HG03045 (cell line): Measurements from ENCODE around the gene JAK3.
"Not testable (repeated sequence)": the region's sequence is repeated elsewhere in the genome, so short reads cannot be mapped to it uniquely, and the experiment has no call there.

ENCODE experiments used
- ATAC-seq: cut with Tn5 transposase; IDR thresholded peaks from one replicate; pipeline ENCODE4 v1.9.1; 2021; ENCODE audit warnings: mild to moderate bottlenecking, moderate library complexity; ENCODE audit not compliant: unreplicated experiment

Gene JAK3

GRCh38 chr19:17807731-17808316 lies 40.0 kb downstream of the JAK3 start:
- ATAC-seq, result no peak

GRCh38 chr19:17806945-17807344 lies 40.8 kb downstream of the JAK3 start:
- no peak for ATAC-seq

DNA sequence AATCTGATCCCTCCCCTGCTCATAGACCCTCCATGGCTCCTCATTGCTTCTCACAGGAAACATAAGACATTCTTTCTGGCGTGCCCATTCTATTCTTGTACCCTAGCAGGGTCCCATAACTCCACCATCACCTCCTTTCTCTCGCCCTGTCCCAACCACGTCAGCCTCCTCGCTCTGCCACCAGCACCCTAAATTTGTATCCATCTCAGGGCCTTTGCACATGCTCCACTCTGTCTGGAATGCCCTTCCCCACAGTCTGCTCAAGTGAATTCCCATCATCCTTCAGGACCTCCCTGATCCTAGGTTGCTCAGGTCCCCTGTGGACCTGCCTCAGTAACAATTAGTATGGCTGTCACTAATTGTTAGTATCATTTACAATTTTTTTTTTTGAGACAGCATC lies 42.4 kb downstream of the JAK3 start:
- no peak for ATAC-seq

- no peak for ATAC-seq
These were observed 44.4 kb downstream of the JAK3 start for GRCh38 chr19:17803264-17803896.

DNA sequence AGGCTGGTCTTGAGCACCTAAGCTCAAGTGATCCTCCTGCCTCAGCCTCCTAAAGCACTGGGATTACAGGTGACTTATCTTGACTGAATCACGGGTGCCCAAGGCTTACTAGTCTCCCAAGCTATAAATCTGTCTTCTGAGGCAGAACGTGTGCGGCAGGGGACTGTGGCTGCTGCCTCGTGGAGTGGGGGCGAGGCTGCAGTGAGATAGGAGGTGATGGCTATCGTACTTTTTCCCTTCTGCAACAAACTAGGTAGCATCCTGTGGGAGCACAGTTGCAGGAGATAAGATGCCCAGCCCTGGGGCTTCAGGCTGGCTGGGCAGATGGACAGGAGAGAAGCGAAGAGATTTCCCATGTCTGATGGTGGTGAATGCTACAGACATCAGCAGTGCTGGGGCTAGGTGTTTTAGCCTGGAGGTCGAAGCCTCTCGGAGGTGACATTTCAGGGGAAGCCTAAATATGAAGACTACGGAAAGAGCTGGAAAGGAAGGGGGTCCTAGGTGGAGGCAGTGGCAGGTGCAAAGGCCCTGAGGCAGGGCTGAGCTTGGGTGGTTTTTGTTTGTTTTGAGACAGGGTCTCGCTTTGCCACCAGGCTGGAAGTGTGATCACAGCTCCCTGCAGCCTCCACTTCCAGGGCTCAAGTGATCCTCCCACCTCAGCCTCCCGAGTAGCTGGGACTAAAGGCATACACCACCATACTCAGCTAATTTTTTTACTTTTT lies 45.5 kb downstream of the JAK3 start:
- no peak for ATAC-seq

DNA sequence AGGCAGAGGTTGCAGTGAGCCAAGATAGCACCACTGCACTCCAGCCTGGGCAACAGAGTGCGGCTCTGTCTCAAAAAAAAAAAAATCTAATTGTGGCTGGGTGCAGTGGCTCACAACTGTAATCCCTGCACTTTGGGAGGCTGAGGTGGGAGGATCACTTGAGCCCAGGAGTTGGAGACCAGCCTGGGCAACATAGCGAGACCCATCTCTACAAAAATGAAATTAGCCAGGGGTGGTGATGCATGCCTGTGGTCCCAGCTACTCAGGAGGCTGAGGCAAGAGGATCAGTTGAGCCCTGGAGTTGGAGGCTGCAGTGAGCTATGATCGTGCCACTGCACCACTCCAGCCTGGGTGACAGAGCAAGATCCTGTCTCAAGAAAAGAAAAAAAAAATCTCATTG lies 49.2 kb downstream of the JAK3 start:
- not testable (repeated sequence) for ATAC-seq

DNA sequence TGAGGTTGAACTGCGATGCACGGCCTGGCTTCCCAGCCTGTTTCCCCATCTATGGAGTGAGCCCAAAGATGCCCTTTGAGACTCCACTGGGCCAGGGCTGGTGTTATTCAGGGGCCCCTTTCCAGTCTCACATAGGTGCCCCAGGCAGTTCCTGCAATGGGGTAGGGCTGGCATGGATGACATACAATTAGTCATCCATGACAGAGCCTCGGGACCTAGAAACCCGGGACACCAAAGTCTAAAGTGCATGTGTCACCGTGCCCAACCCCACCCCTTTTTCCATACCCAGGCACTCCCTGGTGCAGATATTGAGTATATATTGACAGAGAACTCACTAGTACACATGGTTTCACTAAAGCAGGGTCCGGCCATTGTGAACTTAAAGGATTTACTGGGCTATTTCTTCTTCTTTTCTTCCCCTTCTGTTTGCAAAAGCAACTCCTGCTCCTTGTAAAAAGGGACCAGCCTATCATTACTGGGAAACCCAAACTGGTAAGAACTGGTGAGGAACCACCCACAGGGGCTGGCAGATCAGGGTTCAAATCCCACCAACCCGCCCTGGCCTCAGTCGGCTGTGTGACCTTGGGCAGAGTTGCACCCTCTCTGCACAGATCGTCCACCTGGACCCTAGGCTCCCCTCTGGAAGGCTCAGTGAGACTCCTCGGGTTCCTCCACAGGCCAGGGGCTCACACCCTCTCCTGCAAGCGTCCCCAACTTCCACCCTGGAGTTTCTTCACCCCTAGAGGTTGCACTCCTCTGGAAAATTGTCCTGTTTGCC lies 50.2 kb downstream of the JAK3 start:
- no peak for ATAC-seq

DNA sequence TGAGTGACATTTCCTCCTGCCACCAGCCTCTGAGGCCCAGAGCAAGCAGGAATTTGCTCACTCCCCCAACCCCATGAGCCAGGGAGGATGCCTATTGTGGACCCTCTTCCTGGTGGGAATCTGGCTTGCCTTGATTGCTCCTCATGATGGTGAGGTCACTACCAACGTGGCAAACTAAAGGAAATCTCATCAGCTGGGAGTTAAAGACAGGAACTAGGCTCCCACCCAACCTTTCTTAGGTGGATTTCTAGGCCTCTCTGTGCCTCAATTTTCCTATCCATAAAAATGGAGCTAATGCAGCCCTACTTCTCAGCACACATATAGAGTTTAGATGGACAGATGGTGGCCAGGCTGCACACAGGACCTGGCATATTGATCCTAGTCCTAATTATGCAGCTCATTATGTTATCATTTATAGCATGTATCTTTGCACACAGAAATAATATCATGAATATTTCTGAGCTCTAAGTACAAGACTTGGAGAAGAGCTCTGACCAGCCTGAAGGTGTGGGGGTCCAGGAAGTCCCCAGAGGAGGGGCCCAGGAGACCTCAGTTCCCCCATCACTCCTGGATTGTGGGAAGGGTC lies 50.9 kb downstream of the JAK3 start:
- ATAC-seq, result no peak

DNA sequence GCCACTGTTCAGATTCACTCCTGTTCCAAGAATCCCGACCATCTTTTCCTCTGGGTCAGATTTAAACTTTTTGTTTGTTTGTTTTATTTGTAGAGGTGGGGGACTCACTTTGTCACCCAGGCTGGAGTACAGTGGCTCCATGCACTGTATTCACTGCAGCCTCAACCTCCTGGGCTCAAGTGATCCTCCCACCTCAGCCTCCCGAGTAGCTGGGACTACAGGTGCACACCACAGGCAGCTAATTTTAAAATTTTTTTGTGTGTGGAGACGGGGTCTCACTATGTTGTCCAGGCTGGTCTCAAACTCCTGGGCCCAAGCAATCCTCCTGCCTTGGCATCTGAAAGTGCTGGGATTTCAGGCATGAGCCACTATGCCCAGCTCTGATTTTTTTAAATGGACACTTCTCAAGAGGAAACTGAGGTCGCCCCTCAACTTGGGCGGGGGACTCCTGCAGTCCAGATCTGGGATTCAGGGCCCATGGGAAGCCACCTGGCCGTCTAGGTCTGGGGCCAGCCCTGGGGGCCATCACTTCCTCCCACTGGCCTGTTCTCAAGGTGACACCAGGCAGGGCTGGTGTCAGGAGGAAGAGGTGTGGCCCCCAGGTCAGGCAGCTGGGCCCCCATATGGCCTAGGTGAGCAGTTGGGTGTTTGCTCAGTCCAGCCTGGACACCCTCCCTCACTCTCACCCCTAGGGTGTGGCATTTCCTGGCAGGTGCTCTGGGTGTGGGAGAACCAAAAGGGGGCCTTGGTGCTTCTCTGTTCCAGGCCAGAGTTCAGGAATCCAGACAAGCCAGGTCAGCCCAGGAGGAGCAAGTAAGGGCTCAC lies 51.6 kb downstream of the JAK3 start:
- no peak for ATAC-seq

- no peak for ATAC-seq
These were observed 52.3 kb downstream of the JAK3 start for GRCh38 chr19:17795495-17795856.

DNA sequence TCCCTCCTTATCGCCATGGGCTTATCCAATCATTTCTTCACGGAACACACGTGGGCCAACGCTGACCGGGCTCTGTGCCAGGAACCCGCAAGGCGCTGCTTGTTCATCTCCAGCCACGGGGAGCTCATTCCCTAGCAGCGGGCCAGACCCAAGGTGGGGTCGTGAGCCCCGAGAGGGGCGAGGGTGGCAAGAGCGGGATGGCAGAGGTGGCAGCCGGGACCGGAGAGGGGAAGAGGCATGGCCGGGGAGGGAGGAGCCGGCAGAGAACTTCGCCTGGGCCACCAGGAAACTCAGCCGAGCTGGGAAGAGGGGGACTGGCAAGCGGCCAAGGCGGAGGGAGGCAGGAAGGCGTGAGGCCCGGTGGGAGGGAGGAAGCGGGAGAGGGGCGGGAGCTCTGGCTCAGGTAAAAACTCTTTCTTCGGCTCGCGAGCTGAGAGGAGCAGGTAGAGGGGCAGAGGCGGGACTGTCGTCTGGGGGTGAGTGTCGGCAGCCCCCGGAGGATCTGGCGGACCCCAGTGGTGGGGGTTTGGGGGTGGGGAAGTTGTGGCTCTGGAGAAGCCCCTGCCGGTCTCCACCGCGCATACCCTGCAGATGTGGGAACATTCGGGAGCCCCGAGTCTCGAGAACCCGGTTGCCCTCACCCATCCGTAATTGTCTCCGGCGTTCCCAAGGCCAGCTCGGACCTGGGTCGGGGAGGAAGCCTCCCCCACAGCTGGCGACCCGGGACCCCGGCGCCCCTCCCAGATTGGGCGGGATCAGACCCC lies 52.9 kb downstream of the JAK3 start, which contains the start of gene B3GNT3:
Gene B3GNT3, plus strand, starts transcription at position 408 of the 764 bp plus-strand sequence. CDS start 12,670 bp downstream, outside the sequence.
- no peak for ATAC-seq

- ATAC-seq, result no peak
These were observed 53.4 kb downstream of the JAK3 start for GRCh38 chr19:17794412-17794730.

- no peak for ATAC-seq
These were observed 57.6 kb downstream of the JAK3 start for GRCh38 chr19:17790059-17790780.

DNA sequence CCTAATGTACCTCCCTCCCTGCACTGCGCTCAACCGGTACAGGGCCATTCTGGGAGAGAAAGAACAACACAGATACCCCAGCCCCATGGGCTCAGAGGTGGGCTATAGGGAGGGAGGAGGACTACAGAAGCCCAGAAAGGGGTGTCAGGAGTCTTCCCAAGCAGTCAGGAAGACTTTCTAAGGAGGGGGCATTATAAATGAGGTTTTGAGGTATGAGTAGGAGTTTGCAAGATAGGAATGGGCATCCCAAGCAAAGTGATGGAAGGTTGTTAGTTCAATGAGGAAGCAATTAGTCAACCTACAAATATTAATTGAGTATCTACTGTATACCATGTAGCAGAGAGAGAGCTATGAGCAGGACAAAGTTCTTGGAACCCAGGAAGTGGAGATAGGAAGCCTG lies 59.1 kb downstream of the JAK3 start:
- ATAC-seq, result no peak

DNA sequence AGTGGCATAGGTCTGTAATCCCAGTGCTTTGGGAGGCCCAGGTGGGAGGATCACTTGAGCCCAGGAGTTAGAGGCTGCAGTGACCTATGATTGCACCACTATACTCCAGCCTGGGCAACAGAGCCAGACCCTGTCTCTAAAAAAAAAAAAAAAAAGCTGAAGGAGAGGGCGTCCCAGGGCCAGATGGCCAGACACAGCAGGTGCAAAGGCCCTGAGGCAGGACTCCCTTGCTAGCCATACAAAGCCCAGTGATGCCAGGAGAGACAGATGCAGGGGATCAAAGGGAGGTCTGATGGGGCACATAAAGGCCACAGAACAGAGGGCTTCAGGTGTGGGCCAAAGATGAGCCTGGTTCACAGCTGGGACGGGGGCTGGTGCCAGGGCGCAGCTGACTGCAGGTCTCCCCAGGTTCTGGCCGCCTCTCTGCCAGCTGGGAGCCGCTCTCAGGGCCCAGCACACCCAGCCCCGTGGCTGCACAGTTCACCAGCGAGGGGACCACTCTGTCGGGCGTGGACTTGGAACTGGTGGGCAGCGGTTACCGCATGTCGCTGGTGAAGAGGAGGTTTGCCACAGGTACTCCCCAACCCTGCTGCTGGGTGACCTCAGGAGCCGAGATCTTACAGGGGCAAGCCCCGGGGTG lies 60.4 kb downstream of the JAK3 start:
- no peak for ATAC-seq

- no peak for ATAC-seq
These were observed 63.4 kb downstream of the JAK3 start for GRCh38 chr19:17784201-17785008.

- not testable (repeated sequence) for ATAC-seq
These were observed 64.1 kb downstream of the JAK3 start for GRCh38 chr19:17783721-17784120.

DNA sequence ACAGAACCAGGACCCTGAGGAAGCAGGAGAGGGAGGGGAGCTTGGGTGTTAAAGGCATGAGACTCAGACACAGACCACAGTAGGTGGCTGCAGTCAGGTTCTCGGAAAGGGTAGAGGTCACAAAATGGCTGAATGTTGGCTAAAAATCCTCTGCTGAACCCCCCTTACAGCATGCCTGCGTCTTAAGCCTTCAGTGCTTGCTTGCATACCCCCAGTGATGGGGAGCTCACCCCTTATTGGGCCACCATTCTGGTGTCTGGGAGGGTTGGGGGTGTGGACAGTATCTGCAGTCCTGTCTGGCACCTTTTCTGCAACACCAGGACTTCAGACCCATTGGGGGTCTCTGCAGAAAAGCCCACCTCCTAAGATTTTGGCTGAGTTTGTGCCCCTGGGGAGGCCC lies 67.0 kb downstream of the JAK3 start:
- no peak for ATAC-seq
